Ectodermal cell (in vitro differentiated cells): ENCODE measurements around the gene CORO2A.

ENCODE experiments used
- H3K27ac ChIP-seq: 2 replicates; pipeline ENCODE4 v1.7.0; 2013; ENCODE audit warnings: mild to moderate bottlenecking, low read depth, low read length; ENCODE audit not compliant: insufficient read depth, poor library complexity, severe bottlenecking
- H3K27me3 ChIP-seq: 2 replicates; pipeline ENCODE4 v1.7.0; 2013; ENCODE audit warnings: mild to moderate bottlenecking, low read length; ENCODE audit not compliant: insufficient read depth, control insufficient read depth, poor library complexity, severe bottlenecking
- H3K36me3 ChIP-seq: one replicate; pipeline ENCODE4 v1.7.0; 2013; ENCODE audit warnings: low read length; ENCODE audit not compliant: control insufficient read depth, insufficient read depth
- H3K4me1 ChIP-seq: one replicate; pipeline ENCODE4 v1.7.0; 2013; ENCODE audit warnings: low read length; ENCODE audit not compliant: control insufficient read depth, insufficient read depth
- H3K4me3 ChIP-seq: 2 replicates; pipeline ENCODE4 v1.7.0; 2013; ENCODE audit warnings: low read depth, low read length, control low read depth; ENCODE audit not compliant: insufficient read depth
- H3K9me3 ChIP-seq: 2 replicates; pipeline ENCODE4 v1.7.0; 2013; ENCODE audit warnings: mild to moderate bottlenecking, low read length, moderate library complexity; ENCODE audit not compliant: control insufficient read depth
- WGBS, 2 experiments: methylation state at CpG; one replicate each; pipeline ENCODE4 v1.1.7; 2013; ENCODE audit warnings: missing lambda C conversion rate in 2 of 2; 5-methylcytosine and 5-hydroxymethylcytosine counted together

The CORO2A gene

DNA sequence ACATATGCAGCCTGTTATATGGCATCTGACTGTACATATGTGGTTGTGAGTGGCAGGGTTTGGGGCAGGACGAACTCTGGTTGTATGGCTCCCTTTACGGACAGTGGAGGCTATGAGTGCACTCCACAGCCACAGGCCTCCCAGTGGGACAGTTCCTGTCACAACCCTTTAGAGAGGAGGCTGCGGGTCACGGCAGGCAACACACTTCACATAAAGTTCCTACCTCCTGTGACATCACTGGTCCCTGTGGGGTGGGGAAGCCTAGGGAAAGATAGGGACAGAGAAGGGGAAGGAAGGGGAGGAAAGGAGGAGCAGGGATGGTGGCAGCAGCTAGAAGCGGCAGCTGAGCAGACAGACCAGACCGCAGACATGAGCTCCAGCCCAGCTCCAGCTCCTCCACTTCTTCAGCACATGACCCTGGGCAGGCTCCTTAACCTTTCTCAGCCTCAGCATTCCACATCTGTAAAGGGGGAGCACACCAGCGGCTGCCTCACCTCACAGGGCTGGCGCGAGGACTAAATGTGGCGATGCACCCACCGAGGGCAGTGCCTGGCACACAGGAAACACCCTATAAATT is 27.4 kb upstream of the CORO2A start:
- WGBS, 2 experiments: 89 to 92% methylated on average over 9 to 11 of the region's 11 CpGs
- Histone ChIP-seq H3K27me3 (no peaks in the 10 kb centered on the region), H3K4me3 (no peak overlapping the region), H3K27ac (no peak overlapping the region), H3K9me3 (no peaks in the 10 kb centered on the region), H3K4me1 (peaks cover 7% of the 10 kb centered on the region), H3K36me3 (no peaks in the 10 kb centered on the region)

DNA sequence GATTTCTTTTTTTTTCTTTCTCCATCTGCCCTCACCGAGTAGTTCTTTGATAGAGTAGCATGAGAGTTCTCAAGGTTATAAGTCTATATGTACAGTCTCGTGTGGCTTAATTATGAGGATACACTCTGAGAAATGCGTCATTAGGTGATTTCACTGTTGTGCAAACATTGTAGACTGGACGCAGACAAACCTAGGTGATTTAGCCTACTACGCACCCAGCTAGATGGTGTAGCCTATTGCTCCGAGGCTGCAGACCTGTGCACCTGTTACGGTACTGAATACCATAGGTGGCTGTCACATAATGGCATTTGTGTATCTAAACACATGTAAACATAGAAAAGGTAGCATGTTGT is 26.9 kb upstream of the CORO2A start:
- Histone ChIP-seq H3K27ac (no peak overlapping the region), H3K36me3 (no peaks in the 10 kb centered on the region), H3K27me3 (no peaks in the 10 kb centered on the region), H3K4me1 (peaks cover 7% of the 10 kb centered on the region), H3K4me3 (no peak overlapping the region), H3K9me3 (no peaks in the 10 kb centered on the region)
- WGBS, 2 experiments: 82 to 85% methylated on average over 7 of the region's 7 CpGs

DNA sequence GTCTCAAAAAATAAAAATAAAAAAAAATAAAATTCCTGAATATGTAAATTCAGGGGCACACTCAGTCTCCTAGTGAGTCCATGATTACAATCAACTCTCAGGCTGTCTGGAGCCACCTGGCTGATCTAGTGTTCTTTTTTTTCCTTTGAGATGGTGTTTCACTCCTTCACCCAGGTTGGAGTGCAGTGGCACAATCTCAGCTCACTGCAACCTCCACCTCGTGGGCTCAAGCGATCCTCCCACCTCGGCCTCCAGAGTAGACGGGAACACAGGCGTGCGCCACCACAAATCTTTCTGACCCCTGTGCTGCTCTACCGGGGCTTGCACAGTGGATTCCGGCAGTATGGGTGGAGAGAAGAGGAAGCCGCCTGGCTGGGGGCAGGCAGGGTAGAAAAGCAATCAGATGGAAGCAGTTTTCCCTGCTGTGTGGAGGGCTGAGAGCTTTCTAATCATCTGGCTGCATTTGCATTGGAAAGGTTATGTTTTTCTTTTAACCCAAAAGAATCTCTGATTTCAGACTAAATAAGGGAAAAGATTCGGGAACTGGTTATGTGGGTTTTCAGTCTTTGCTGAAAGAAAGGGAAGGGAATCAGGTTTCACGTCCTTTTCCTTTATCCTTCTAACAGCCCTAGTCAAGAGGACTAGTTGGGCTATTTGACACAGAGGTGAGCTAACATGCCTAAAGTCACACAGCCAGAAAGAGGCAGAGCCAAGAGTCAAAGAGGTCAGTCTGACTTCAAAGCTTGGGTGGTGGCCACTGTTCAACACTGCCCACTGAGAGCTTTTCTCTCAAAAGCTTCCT is 26.3 kb upstream of the CORO2A start:
- no peaks in the 10 kb centered on the region for H3K36me3 ChIP-seq
- no peaks in the 10 kb centered on the region for H3K9me3 ChIP-seq
- peak overlapping the region; percentile 50 for H3K27ac ChIP-seq
- no peak overlapping the region for H3K4me3 ChIP-seq
- no peaks in the 10 kb centered on the region for H3K27me3 ChIP-seq
- 59 to 64% methylated on average over 11 of the region's 11 CpGs for WGBS, 2 experiments
- H3K4me1 ChIP-seq: peaks cover 7% of the 10 kb centered on the region

DNA sequence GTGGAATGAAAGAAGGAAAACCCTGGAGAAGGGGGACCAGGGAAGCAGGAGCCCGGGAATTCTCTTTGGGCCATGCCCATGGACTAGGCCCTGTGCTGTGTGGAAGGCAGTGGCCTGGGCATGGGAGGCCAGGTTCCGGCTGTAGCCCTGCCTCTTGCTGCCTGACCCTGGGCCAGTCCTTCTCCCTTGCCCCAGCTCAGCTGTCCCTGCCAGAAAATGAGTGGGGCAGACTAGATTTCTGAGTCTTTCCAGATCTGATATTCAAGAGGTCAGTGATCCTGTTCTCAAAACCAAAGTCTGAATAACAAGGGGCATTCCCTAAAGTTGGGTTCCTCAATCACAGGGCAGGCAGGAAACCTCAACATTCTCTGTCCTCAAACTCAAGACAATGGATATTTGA is 24.8 kb upstream of the CORO2A start:
- Histone ChIP-seq H3K27me3 (no peaks in the 10 kb centered on the region), H3K9me3 (no peaks in the 10 kb centered on the region), H3K27ac (no peak overlapping the region), H3K4me3 (no peak overlapping the region), H3K36me3 (no peaks in the 10 kb centered on the region), H3K4me1 (peaks cover 7% of the 10 kb centered on the region)
- WGBS, 2 experiments: 84 to 91% methylated on average over 2 of the region's 2 CpGs

DNA sequence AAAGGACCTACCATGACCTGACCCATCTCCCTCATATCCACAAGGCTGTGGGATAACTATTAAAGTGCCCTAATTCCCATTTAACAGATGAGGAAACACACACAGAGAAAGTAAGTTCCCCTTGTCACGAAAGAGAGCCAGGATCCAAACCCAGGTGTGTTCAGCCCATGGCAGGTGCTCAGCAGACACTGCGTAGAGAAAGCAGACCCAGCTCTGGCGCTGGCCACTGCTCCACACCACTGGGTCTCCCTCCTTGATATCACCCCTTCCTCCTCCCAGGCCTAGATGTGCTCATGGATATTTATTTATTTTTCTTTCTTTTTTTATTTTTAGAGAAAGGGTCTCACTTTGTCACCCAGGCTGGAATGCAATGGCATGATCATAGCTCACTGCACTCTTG is 24.0 kb upstream of the CORO2A start:
- Histone ChIP-seq H3K27ac (no peak overlapping the region), H3K27me3 (no peaks in the 10 kb centered on the region), H3K36me3 (no peaks in the 10 kb centered on the region), H3K9me3 (no peaks in the 10 kb centered on the region), H3K4me1 (peaks cover 7% of the 10 kb centered on the region), H3K4me3 (no peak overlapping the region)
- WGBS, 2 experiments: 90 to 96% methylated on average over 3 of the region's 3 CpGs

DNA sequence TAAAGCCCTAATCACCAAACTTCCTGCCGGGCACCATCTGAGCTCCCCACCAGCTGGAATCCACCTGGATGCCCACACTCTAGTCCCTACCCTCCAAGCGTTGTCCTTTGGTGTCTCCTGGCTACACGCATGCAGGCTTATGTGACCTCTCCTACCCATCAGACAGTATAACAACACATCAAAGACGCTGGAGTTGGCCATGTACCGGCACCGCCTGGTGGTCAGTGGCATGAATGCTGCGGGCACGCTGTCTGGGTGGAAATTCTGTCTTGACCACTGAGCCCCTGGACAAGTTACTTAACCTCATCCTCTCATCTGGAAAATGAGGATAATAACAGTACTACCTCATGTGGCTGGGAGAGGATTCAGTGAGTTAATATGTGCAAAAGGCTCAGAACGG is 23.4 kb upstream of the CORO2A start:
- no peak overlapping the region for H3K27ac ChIP-seq
- WGBS, 2 experiments: 87 to 89% methylated on average over 9 of the region's 9 CpGs
- H3K4me1 ChIP-seq: peaks cover 7% of the 10 kb centered on the region
- H3K36me3 ChIP-seq: no peaks in the 10 kb centered on the region
- no peak overlapping the region for H3K4me3 ChIP-seq
- H3K9me3 ChIP-seq: no peaks in the 10 kb centered on the region
- H3K27me3 ChIP-seq: no peaks in the 10 kb centered on the region

DNA sequence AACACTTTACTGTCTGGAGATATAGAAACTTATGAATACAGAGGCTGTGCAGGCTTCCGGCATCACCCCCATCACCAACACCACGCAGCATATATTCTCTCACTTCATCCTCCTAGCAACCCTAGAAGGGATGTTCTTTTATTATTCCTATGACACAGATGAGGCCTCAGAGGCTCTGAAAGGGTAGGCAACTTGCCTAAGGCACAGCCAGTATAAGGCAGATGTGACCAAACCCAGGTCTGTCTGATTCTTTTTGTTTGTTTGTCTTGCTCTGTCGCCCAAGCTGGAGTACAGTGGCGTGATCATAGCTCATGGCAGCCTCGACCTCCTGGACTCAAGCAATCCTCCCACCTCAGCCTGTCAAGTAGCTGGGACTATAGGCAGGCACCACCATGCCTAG is 22.8 kb upstream of the CORO2A start:
- Histone ChIP-seq H3K4me1 (peaks cover 7% of the 10 kb centered on the region), H3K27me3 (no peaks in the 10 kb centered on the region), H3K36me3 (no peaks in the 10 kb centered on the region), H3K9me3 (no peaks in the 10 kb centered on the region), H3K27ac (no peak overlapping the region), H3K4me3 (no peak overlapping the region)
- 93 to 94% methylated on average over 5 of the region's 5 CpGs for WGBS, 2 experiments

DNA sequence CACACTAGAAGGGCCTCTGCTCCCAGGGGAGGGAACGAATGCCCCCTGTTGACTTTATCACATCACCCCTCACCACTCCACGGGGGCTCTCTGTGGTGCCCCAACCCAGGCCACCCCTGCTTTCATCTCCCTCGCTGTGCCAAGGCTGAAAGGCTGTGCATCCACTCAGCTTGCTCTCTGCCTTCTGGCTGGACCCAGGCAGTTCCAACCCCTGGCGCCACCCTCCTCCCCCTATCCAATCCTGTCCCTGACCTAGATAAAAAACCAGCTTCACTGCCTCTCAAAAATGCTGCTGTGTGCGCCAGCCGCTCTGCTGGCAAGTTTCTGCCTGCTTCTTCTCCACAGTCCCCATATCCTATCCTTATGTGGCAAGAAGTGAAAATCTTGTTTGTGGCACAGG is 22.4 kb upstream of the CORO2A start:
- Histone ChIP-seq H3K4me3 (no peak overlapping the region), H3K9me3 (no peaks in the 10 kb centered on the region), H3K36me3 (no peaks in the 10 kb centered on the region), H3K4me1 (peaks cover 7% of the 10 kb centered on the region), H3K27me3 (no peaks in the 10 kb centered on the region), H3K27ac (no peak overlapping the region)
- 79 to 80% methylated on average over 6 of the region's 6 CpGs for WGBS, 2 experiments

DNA sequence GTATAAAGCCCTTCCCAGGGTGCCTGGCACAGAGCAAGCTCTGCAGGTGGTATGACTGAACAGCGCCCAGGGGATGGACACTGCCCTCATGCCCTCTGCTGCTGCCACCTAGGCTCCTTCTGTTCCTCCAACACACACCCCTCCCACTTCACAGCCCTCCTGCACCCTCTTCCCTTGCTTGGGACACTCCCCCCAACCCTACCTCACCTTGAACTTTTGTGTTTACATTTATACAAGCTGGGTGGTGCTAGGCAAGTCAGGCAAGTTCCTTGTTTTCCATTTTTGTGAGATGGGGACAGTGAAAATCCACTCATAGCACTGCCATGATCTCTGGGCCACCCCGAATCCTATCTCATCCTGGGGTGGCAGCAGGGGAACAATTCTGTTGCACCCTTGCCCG is 18.8 kb upstream of the CORO2A start:
- no peak overlapping the region for H3K27ac ChIP-seq
- H3K4me1 ChIP-seq: no peaks in the 10 kb centered on the region
- no peak overlapping the region for H3K4me3 ChIP-seq
- no peaks in the 10 kb centered on the region for H3K9me3 ChIP-seq
- no peaks in the 10 kb centered on the region for H3K36me3 ChIP-seq
- no peaks in the 10 kb centered on the region for H3K27me3 ChIP-seq
- WGBS, 2 experiments: 94 to 96% methylated on average over 3 of the region's 3 CpGs

DNA sequence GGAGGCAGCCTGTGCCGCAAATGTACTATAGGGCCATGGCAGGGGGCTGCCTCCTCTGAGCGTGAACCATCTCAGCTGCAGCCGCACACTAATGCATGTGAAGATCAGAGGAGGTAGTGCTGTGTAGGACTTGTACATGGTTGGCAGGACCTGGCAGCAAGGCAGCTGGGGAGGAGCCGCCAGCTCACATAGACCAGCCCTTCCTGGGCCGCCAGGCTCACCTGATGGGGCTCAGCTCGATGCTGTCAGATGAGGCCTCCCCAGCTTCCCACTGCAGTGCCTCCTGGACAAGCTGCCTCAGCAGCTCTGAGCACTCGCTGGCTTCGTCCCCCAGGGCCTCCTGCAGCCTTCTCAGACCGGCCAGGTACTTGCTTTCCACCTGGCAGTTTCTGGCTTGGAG is 18.0 kb upstream of the CORO2A start:
- Histone ChIP-seq H3K27me3 (no peaks in the 10 kb centered on the region), H3K36me3 (no peaks in the 10 kb centered on the region), H3K9me3 (no peaks in the 10 kb centered on the region), H3K27ac (no peak overlapping the region), H3K4me1 (no peaks in the 10 kb centered on the region), H3K4me3 (no peak overlapping the region)
- 91 to 95% methylated on average over 9 of the region's 9 CpGs for WGBS, 2 experiments
